ENCODE data around the gene PACS2. TPM values are rescaled to one million over a fixed set of nuclear protein-coding genes. Genes with fewer than 3 reads are reported as not detected.

The PACS2 gene
- polyA plus RNA-seq, 1 donor from 2014 or later = 3.8 TPM

GRCh38 chr14:105420101-105420973 lies 105.8 kb downstream of the PACS2 start:
- no peaks in the 10 kb centered on the region for H3K9me3 Mint-ChIP-seq
- H3K27ac Mint-ChIP-seq = peak overlapping the region in 2 of 3 donors; percentile 87 to 90
- no peaks in the 10 kb centered on the region for H3K36me3 Mint-ChIP-seq
- peaks cover 14 to 20% (median 15%) of the 10 kb centered on the region in 3 donors for H3K4me1 Mint-ChIP-seq
- H3K27me3 Mint-ChIP-seq = peaks cover 2% of the 10 kb centered on the region
- peak overlapping the region; percentile 81 to 95 (median 94) for H3K4me3 Mint-ChIP-seq

GRCh38 chr14:105420974-105421674 lies 106.6 kb downstream of the PACS2 start:
- Mint-ChIP-seq H3K27ac (peak overlapping the region in 2 of 3 donors; percentile 87 to 90), H3K36me3 (no peaks in the 10 kb centered on the region), H3K27me3 (peaks cover 2% of the 10 kb centered on the region), H3K4me1 (peaks cover 12 to 20% (median 15%) of the 10 kb centered on the region in 3 donors), H3K9me3 (no peaks in the 10 kb centered on the region), H3K4me3 (peak overlapping the region; percentile 81 to 95 (median 94))

- Mint-ChIP-seq H3K4me3 (peak overlapping the region; percentile 68 to 95 (median 94)), H3K27ac (peak overlapping the region in 2 of 3 donors; percentile 90 to 91), H3K9me3 (no peaks in the 10 kb centered on the region), H3K27me3 (peaks cover 2% of the 10 kb centered on the region), H3K36me3 (no peaks in the 10 kb centered on the region), H3K4me1 (peaks cover 12 to 20% (median 15%) of the 10 kb centered on the region in 3 donors)
Observed at GRCh38 chr14:105421723-105422615, 107.4 kb downstream of the PACS2 start.

- peak overlapping the region in 1 of 3 donors; percentile 90 for H3K27ac Mint-ChIP-seq
- H3K27me3 Mint-ChIP-seq = peaks cover 2% of the 10 kb centered on the region
- peaks cover 12 to 21% (median 15%) of the 10 kb centered on the region in 3 donors for H3K4me1 Mint-ChIP-seq
- no peaks in the 10 kb centered on the region for H3K9me3 Mint-ChIP-seq
- peak overlapping the region in 2 of 4 donors; percentile 63 to 92 for H3K4me3 Mint-ChIP-seq
- H3K36me3 Mint-ChIP-seq = peaks cover 3% of the 10 kb centered on the region
Observed at GRCh38 chr14:105422695-105423487, 108.3 kb downstream of the PACS2 start.

- Mint-ChIP-seq H3K4me1 (peaks cover 12 to 26% (median 22%) of the 10 kb centered on the region in 3 donors), H3K27ac (no peak overlapping the region), H3K4me3 (peak overlapping the region in 1 of 4 donors; percentile 40)
Observed at GRCh38 chr14:105423488-105424195, 109.1 kb downstream of the PACS2 start.

GRCh38 chr14:105424861-105425260 lies 110.3 kb downstream of the PACS2 start:
- Mint-ChIP-seq H3K27me3 (no peaks in the 10 kb centered on the region), H3K4me1 (peaks cover 12 to 26% (median 20%) of the 10 kb centered on the region in 3 donors), H3K9me3 (no peaks in the 10 kb centered on the region), H3K4me3 (no peak overlapping the region), H3K36me3 (peaks cover 3% of the 10 kb centered on the region), H3K27ac (no peak overlapping the region)

More at GRCh38 chr14:105423488-105424195, 109.1 kb downstream of the PACS2 start:
- Mint-ChIP-seq H3K27me3 (no peaks in the 10 kb centered on the region), H3K36me3 (peaks cover 3% of the 10 kb centered on the region), H3K9me3 (no peaks in the 10 kb centered on the region)

- no peak overlapping the region for H3K27ac Mint-ChIP-seq
- peaks cover 12 to 24% (median 18%) of the 10 kb centered on the region in 3 donors for H3K4me1 Mint-ChIP-seq
- no peaks in the 10 kb centered on the region for H3K9me3 Mint-ChIP-seq
Observed at GRCh38 chr14:105425823-105426247, 111.3 kb downstream of the PACS2 start.

GRCh38 chr14:105426416-105427130 lies 112.0 kb downstream of the PACS2 start:
- no peaks in the 10 kb centered on the region for H3K27me3 Mint-ChIP-seq
- no peaks in the 10 kb centered on the region for H3K9me3 Mint-ChIP-seq
- no peak overlapping the region for H3K27ac Mint-ChIP-seq
- no peak overlapping the region for H3K4me3 Mint-ChIP-seq
- H3K36me3 Mint-ChIP-seq = peaks cover 3% of the 10 kb centered on the region
- peaks cover 12 to 21% (median 18%) of the 10 kb centered on the region in 3 donors for H3K4me1 Mint-ChIP-seq

More at GRCh38 chr14:105425823-105426247, 111.3 kb downstream of the PACS2 start:
- Mint-ChIP-seq H3K36me3 (peaks cover 3% of the 10 kb centered on the region), H3K27me3 (no peaks in the 10 kb centered on the region), H3K4me3 (no peak overlapping the region)

- Mint-ChIP-seq H3K36me3 (peaks cover 3% of the 10 kb centered on the region), H3K4me1 (peaks cover 5 to 13% (median 11%) of the 10 kb centered on the region in 3 donors), H3K27ac (no peak overlapping the region), H3K9me3 (no peaks in the 10 kb centered on the region), H3K4me3 (no peak overlapping the region), H3K27me3 (no peaks in the 10 kb centered on the region)
Observed at GRCh38 chr14:105427412-105427811, 112.9 kb downstream of the PACS2 start.

- Mint-ChIP-seq H3K27me3 (no peaks in the 10 kb centered on the region), H3K9me3 (no peaks in the 10 kb centered on the region), H3K27ac (peak overlapping the region in 1 of 3 donors; percentile 39), H3K4me3 (no peak overlapping the region), H3K36me3 (peaks cover 3% of the 10 kb centered on the region), H3K4me1 (peaks cover 0 to 8% (median 7%) of the 10 kb centered on the region in 3 donors)
Observed at GRCh38 chr14:105427936-105428485, 113.5 kb downstream of the PACS2 start.

- H3K36me3 Mint-ChIP-seq = peaks cover 3% of the 10 kb centered on the region
- H3K27me3 Mint-ChIP-seq = no peaks in the 10 kb centered on the region
- H3K27ac Mint-ChIP-seq = no peak overlapping the region
- H3K4me3 Mint-ChIP-seq = no peak overlapping the region
- H3K9me3 Mint-ChIP-seq = no peaks in the 10 kb centered on the region
- H3K4me1 Mint-ChIP-seq = peaks cover 3 to 10% (median 9%) of the 10 kb centered on the region in 3 donors
Observed at GRCh38 chr14:105430042-105430441, 115.5 kb downstream of the PACS2 start.

GRCh38 chr14:105430565-105430964 lies 116.0 kb downstream of the PACS2 start:
- H3K27me3 Mint-ChIP-seq = no peaks in the 10 kb centered on the region
- no peak overlapping the region for H3K4me3 Mint-ChIP-seq
- H3K36me3 Mint-ChIP-seq = peaks cover 5% of the 10 kb centered on the region
- peaks cover 3 to 12% (median 11%) of the 10 kb centered on the region in 3 donors for H3K4me1 Mint-ChIP-seq
- H3K27ac Mint-ChIP-seq = no peak overlapping the region
- H3K9me3 Mint-ChIP-seq = no peaks in the 10 kb centered on the region

Data from IgD-negative memory B cell (primary cell).